ENCODE data around the gene SNTG2.

Gene SNTG2

GRCh38 chr2:1231466-1232063 lies 280.9 kb downstream of the SNTG2 start:
- H3K4me3 ChIP-seq (ENCODE audit: low read depth in 1 of 2, low read length in 2 of 2) = no peak overlapping the region
- H3K9ac ChIP-seq (ENCODE audit: low read length) = no peak overlapping the region
- no peaks in the 10 kb centered on the region for H3K36me3 ChIP-seq (ENCODE audit: insufficient read depth, low read length)
- H3K4me1 ChIP-seq (ENCODE audit: insufficient read depth, low read length) = no peaks in the 10 kb centered on the region
- H3K27ac ChIP-seq (ENCODE audit: low read depth, low read length) = no peak overlapping the region
- H3K9me3 ChIP-seq (ENCODE audit: low read length) = no peaks in the 10 kb centered on the region
- no peaks in the 10 kb centered on the region for H3K27me3 ChIP-seq (ENCODE audit: control insufficient read depth in 1 of 2, insufficient read depth in 2 of 2, low read length in 2 of 2)

- Histone ChIP-seq H3K4me1 (ENCODE audit: insufficient read depth, low read length) (no peaks in the 10 kb centered on the region), H3K36me3 (ENCODE audit: insufficient read depth, low read length) (no peaks in the 10 kb centered on the region), H3K27me3 (ENCODE audit: control insufficient read depth in 1 of 2, insufficient read depth in 2 of 2, low read length in 2 of 2) (no peaks in the 10 kb centered on the region), H3K27ac (ENCODE audit: low read depth, low read length) (no peak overlapping the region), H3K9me3 (ENCODE audit: low read length) (no peaks in the 10 kb centered on the region), H3K9ac (ENCODE audit: low read length) (no peak overlapping the region), H3K4me3 (ENCODE audit: low read depth in 1 of 2, low read length in 2 of 2) (no peak overlapping the region)
Observed at GRCh38 chr2:1233281-1233680, 282.6 kb downstream of the SNTG2 start.

GRCh38 chr2:1234731-1235308 lies 284.2 kb downstream of the SNTG2 start:
- H3K4me1 ChIP-seq (ENCODE audit: insufficient read depth, low read length) = no peaks in the 10 kb centered on the region
- no peaks in the 10 kb centered on the region for H3K36me3 ChIP-seq (ENCODE audit: insufficient read depth, low read length)
- no peak overlapping the region for H3K4me3 ChIP-seq (ENCODE audit: low read depth in 1 of 2, low read length in 2 of 2)
- no peak overlapping the region for H3K9ac ChIP-seq (ENCODE audit: low read length)
- H3K27me3 ChIP-seq (ENCODE audit: control insufficient read depth in 1 of 2, insufficient read depth in 2 of 2, low read length in 2 of 2) = no peaks in the 10 kb centered on the region
- no peak overlapping the region for H3K27ac ChIP-seq (ENCODE audit: low read depth, low read length)
- no peaks in the 10 kb centered on the region for H3K9me3 ChIP-seq (ENCODE audit: low read length)

- no peak overlapping the region for H3K4me3 ChIP-seq (ENCODE audit: low read depth in 1 of 2, low read length in 2 of 2)
- H3K9me3 ChIP-seq (ENCODE audit: low read length) = no peaks in the 10 kb centered on the region
- no peaks in the 10 kb centered on the region for H3K4me1 ChIP-seq (ENCODE audit: insufficient read depth, low read length)
- no peaks in the 10 kb centered on the region for H3K27me3 ChIP-seq (ENCODE audit: control insufficient read depth in 1 of 2, insufficient read depth in 2 of 2, low read length in 2 of 2)
- H3K36me3 ChIP-seq (ENCODE audit: insufficient read depth, low read length) = no peaks in the 10 kb centered on the region
- H3K9ac ChIP-seq (ENCODE audit: low read length) = no peak overlapping the region
- no peak overlapping the region for H3K27ac ChIP-seq (ENCODE audit: low read depth, low read length)
Observed at GRCh38 chr2:1235806-1236205, 285.2 kb downstream of the SNTG2 start.

- no peak overlapping the region for H3K27ac ChIP-seq (ENCODE audit: low read depth, low read length)
- no peaks in the 10 kb centered on the region for H3K9me3 ChIP-seq (ENCODE audit: low read length)
- no peaks in the 10 kb centered on the region for H3K4me1 ChIP-seq (ENCODE audit: insufficient read depth, low read length)
- H3K27me3 ChIP-seq (ENCODE audit: control insufficient read depth in 1 of 2, insufficient read depth in 2 of 2, low read length in 2 of 2) = no peaks in the 10 kb centered on the region
- no peak overlapping the region for H3K9ac ChIP-seq (ENCODE audit: low read length)
- H3K36me3 ChIP-seq (ENCODE audit: insufficient read depth, low read length) = no peaks in the 10 kb centered on the region
- no peak overlapping the region for H3K4me3 ChIP-seq (ENCODE audit: low read depth in 1 of 2, low read length in 2 of 2)
Observed at GRCh38 chr2:1236606-1237005, 286.0 kb downstream of the SNTG2 start.

- no peak overlapping the region for H3K4me3 ChIP-seq (ENCODE audit: low read depth in 1 of 2, low read length in 2 of 2)
- no peak overlapping the region for H3K9ac ChIP-seq (ENCODE audit: low read length)
- no peak overlapping the region for H3K27ac ChIP-seq (ENCODE audit: low read depth, low read length)
- H3K4me1 ChIP-seq (ENCODE audit: insufficient read depth, low read length) = no peaks in the 10 kb centered on the region
- no peaks in the 10 kb centered on the region for H3K27me3 ChIP-seq (ENCODE audit: control insufficient read depth in 1 of 2, insufficient read depth in 2 of 2, low read length in 2 of 2)
- H3K36me3 ChIP-seq (ENCODE audit: insufficient read depth, low read length) = no peaks in the 10 kb centered on the region
- H3K9me3 ChIP-seq (ENCODE audit: low read length) = no peaks in the 10 kb centered on the region
Observed at GRCh38 chr2:1237783-1238182, 287.1 kb downstream of the SNTG2 start.

GRCh38 chr2:1238598-1239138 lies 288.0 kb downstream of the SNTG2 start:
- no peaks in the 10 kb centered on the region for H3K36me3 ChIP-seq (ENCODE audit: insufficient read depth, low read length)
- H3K4me1 ChIP-seq (ENCODE audit: insufficient read depth, low read length) = no peaks in the 10 kb centered on the region
- no peaks in the 10 kb centered on the region for H3K27me3 ChIP-seq (ENCODE audit: control insufficient read depth in 1 of 2, insufficient read depth in 2 of 2, low read length in 2 of 2)
- no peak overlapping the region for H3K4me3 ChIP-seq (ENCODE audit: low read depth in 1 of 2, low read length in 2 of 2)
- H3K9me3 ChIP-seq (ENCODE audit: low read length) = no peaks in the 10 kb centered on the region
- no peak overlapping the region for H3K27ac ChIP-seq (ENCODE audit: low read depth, low read length)
- H3K9ac ChIP-seq (ENCODE audit: low read length) = no peak overlapping the region

- no peaks in the 10 kb centered on the region for H3K27me3 ChIP-seq (ENCODE audit: control insufficient read depth in 1 of 2, insufficient read depth in 2 of 2, low read length in 2 of 2)
- H3K4me3 ChIP-seq (ENCODE audit: low read depth in 1 of 2, low read length in 2 of 2) = no peak overlapping the region
- H3K36me3 ChIP-seq (ENCODE audit: insufficient read depth, low read length) = no peaks in the 10 kb centered on the region
- no peak overlapping the region for H3K9ac ChIP-seq (ENCODE audit: low read length)
- no peaks in the 10 kb centered on the region for H3K9me3 ChIP-seq (ENCODE audit: low read length)
- H3K4me1 ChIP-seq (ENCODE audit: insufficient read depth, low read length) = no peaks in the 10 kb centered on the region
- no peak overlapping the region for H3K27ac ChIP-seq (ENCODE audit: low read depth, low read length)
Observed at GRCh38 chr2:1245193-1245592, 294.5 kb downstream of the SNTG2 start.

- no peaks in the 10 kb centered on the region for H3K27me3 ChIP-seq (ENCODE audit: control insufficient read depth in 1 of 2, insufficient read depth in 2 of 2, low read length in 2 of 2)
- H3K36me3 ChIP-seq (ENCODE audit: insufficient read depth, low read length) = no peaks in the 10 kb centered on the region
- no peaks in the 10 kb centered on the region for H3K4me1 ChIP-seq (ENCODE audit: insufficient read depth, low read length)
- no peak overlapping the region for H3K27ac ChIP-seq (ENCODE audit: low read depth, low read length)
- no peak overlapping the region for H3K4me3 ChIP-seq (ENCODE audit: low read depth in 1 of 2, low read length in 2 of 2)
- H3K9ac ChIP-seq (ENCODE audit: low read length) = no peak overlapping the region
- no peaks in the 10 kb centered on the region for H3K9me3 ChIP-seq (ENCODE audit: low read length)
Observed at GRCh38 chr2:1246239-1246638, 295.6 kb downstream of the SNTG2 start.

GRCh38 chr2:1246991-1247390 lies 296.3 kb downstream of the SNTG2 start:
- Histone ChIP-seq H3K27me3 (ENCODE audit: control insufficient read depth in 1 of 2, insufficient read depth in 2 of 2, low read length in 2 of 2) (no peaks in the 10 kb centered on the region), H3K27ac (ENCODE audit: low read depth, low read length) (no peak overlapping the region), H3K9me3 (ENCODE audit: low read length) (no peaks in the 10 kb centered on the region), H3K4me3 (ENCODE audit: low read depth in 1 of 2, low read length in 2 of 2) (no peak overlapping the region), H3K4me1 (ENCODE audit: insufficient read depth, low read length) (no peaks in the 10 kb centered on the region), H3K36me3 (ENCODE audit: insufficient read depth, low read length) (no peaks in the 10 kb centered on the region), H3K9ac (ENCODE audit: low read length) (no peak overlapping the region)

GRCh38 chr2:1248187-1248586 lies 297.5 kb downstream of the SNTG2 start:
- Histone ChIP-seq H3K36me3 (ENCODE audit: insufficient read depth, low read length) (no peaks in the 10 kb centered on the region), H3K4me3 (ENCODE audit: low read depth in 1 of 2, low read length in 2 of 2) (no peak overlapping the region), H3K27me3 (ENCODE audit: control insufficient read depth in 1 of 2, insufficient read depth in 2 of 2, low read length in 2 of 2) (no peaks in the 10 kb centered on the region), H3K9me3 (ENCODE audit: low read length) (no peaks in the 10 kb centered on the region), H3K4me1 (ENCODE audit: insufficient read depth, low read length) (no peaks in the 10 kb centered on the region), H3K9ac (ENCODE audit: low read length) (no peak overlapping the region), H3K27ac (ENCODE audit: low read depth, low read length) (no peak overlapping the region)
